Hepatocyte (in vitro differentiated cells): Measurements from ENCODE around the gene CCDC9B. TPM values are rescaled to one million over a fixed set of nuclear protein-coding genes. Genes with fewer than 3 reads are reported as not detected.

Source experiments
- DNase-seq: peaks from one replicate; pipeline ENCODE4 v3.0.0-alpha.2; 2016; ENCODE audit warnings: low spot score
- H2AFZ ChIP-seq: fragments of 200-600 bp; sonication (generic); 2 replicates; pipeline ENCODE4 v1.6.0; 2016; ENCODE audit warnings: antibody characterized with exemption, mild to moderate bottlenecking
- H3K27ac ChIP-seq: fragments of 200-600 bp; sonication (generic); 2 replicates; pipeline ENCODE4 v1.5.1; 2016; ENCODE audit warnings: mild to moderate bottlenecking
- H3K27me3 ChIP-seq: fragments of 200-600 bp; sonication (generic); 2 replicates; pipeline ENCODE4 v1.6.1; 2016
- H3K36me3 ChIP-seq: fragments of 200-600 bp; sonication (generic); replicated peaks from 2 replicates; pipeline ENCODE4 v1.5.1; 2016; ENCODE audit warnings: low read depth; ENCODE audit not compliant: insufficient read depth
- H3K4me1 ChIP-seq: fragments of 200-600 bp; sonication (generic); 2 replicates; pipeline ENCODE4 v1.5.1; 2016; ENCODE audit warnings: mild to moderate bottlenecking, moderate library complexity; ENCODE audit not compliant: insufficient read depth
- H3K4me2 ChIP-seq: fragments of 200-600 bp; sonication (generic); 2 replicates; pipeline ENCODE4 v1.6.0; 2016
- H3K4me3 ChIP-seq: fragments of 200-600 bp; sonication (generic); 2 replicates; pipeline ENCODE4 v1.5.1; 2016; ENCODE audit warnings: mild to moderate bottlenecking
- H3K79me2 ChIP-seq: fragments of 200-600 bp; sonication (generic); 2 replicates; pipeline ENCODE4 v1.6.0; 2017; ENCODE audit warnings: mild to moderate bottlenecking
- H3K9me2 ChIP-seq: fragments of 200-600 bp; sonication (generic); replicated peaks from 2 replicates; pipeline ENCODE4 v1.6.0; 2017; ENCODE audit warnings: mild to moderate bottlenecking; ENCODE audit not compliant: insufficient read depth
- H3K9me3 ChIP-seq: fragments of 200-600 bp; sonication (generic); 2 replicates; pipeline ENCODE4 v1.5.1; 2016; ENCODE audit warnings: low read depth, mild to moderate bottlenecking
- H4K20me1 ChIP-seq: fragments of 200-600 bp; sonication (generic); 2 replicates; pipeline ENCODE4 v1.6.0; 2016; ENCODE audit warnings: mild to moderate bottlenecking; ENCODE audit not compliant: insufficient read depth, poor library complexity, severe bottlenecking
- CTCF ChIP-seq: fragments of 200-600 bp; sonication (generic); IDR thresholded peaks from 2 replicates; pipeline ENCODE4 v1.5.1; 2016; ENCODE audit warnings: antibody characterized with exemption, mild to moderate bottlenecking; ENCODE audit not compliant: poor library complexity
- EZH2 ChIP-seq: fragments of 200-600 bp; sonication (generic); IDR thresholded peaks from 2 replicates; pipeline ENCODE4 v1.6.1; 2016; ENCODE audit warnings: antibody characterized with exemption, mild to moderate bottlenecking, borderline replicate concordance
- EZH2phosphoT487 ChIP-seq: fragments of 200-600 bp; sonication (generic); IDR thresholded peaks from one replicate; pipeline ENCODE4 v1.6.1; 2018; ENCODE audit warnings: antibody characterized with exemption, mild to moderate bottlenecking, low read depth, moderate library complexity; ENCODE audit not compliant: unreplicated experiment, severe bottlenecking
- WGBS: methylation state at CpG from one replicate; pipeline ENCODE4 v1.1.6; 2016; ENCODE audit warnings: low lambda C conversion rate; ENCODE audit errors: missing lambda C conversion rate; 5-methylcytosine and 5-hydroxymethylcytosine counted together
- polyA plus RNA-seq: library from polyadenylated mRNA; unstranded; fragments of >200 nt; fragmentation: Nextera tagmentation; extraction: Ambion mirVana; gene quantifications from 2 replicates; pipeline ENCODE4 v1.2.1, GENCODE V29; 2016
- total RNA-seq: library from RNA; depleted of rRNA; stranded (reverse); fragments of >200 nt; gene quantifications from 2 replicates; pipeline ENCODE4 v1.2.3, GENCODE V29; 2014

CCDC9B gene
- total and polyA plus RNA-seq, 2 experiments from 2014 or later, result 4.0 to 7.6 TPM

GRCh38 chr15:40283615-40284300, 57.0 kb downstream of the CCDC9B start:
- Histone ChIP-seq H3K9me3 (no peaks in the 10 kb centered on the region), H3K9me2 (no peaks in the 10 kb centered on the region), H3K4me3 (no peak overlapping the region), H4K20me1 (no peaks in the 10 kb centered on the region), H2AFZ (no peak overlapping the region), H3K27ac (no peak overlapping the region), H3K4me2 (peak overlapping the region; percentile 96), H3K79me2 (no peaks in the 10 kb centered on the region), H3K36me3 (no peaks in the 10 kb centered on the region), H3K27me3 (peaks cover 61% of the 10 kb centered on the region), H3K4me1 (peaks cover 36% of the 10 kb centered on the region)
- no peak for DNase-seq
- no peak for TF ChIP-seq EZH2phosphoT487
- no peak for TF ChIP-seq CTCF
- TF ChIP-seq EZH2, result peak; percentile 38
- WGBS, result 29% methylated on average over 31 of the region's 33 CpGs

GRCh38 chr15:40282869-40283614, 57.7 kb downstream of the CCDC9B start, which contains the start of gene ANKRD63:
TSS of gene ANKRD63 (minus strand) at chr15:40283064. CDS start at chr15:40282586, 478 bp downstream.
- Histone ChIP-seq H3K4me2 (peak within 1 kb of the TSS; percentile 96), H4K20me1 (no peaks in the 10 kb centered on the region), H3K27me3 (peaks cover 61% of the 10 kb centered on the region), H3K4me3 (no peak within 1 kb of the TSS), H3K9me2 (no peaks in the 10 kb centered on the region), H2AFZ (peak within 1 kb of the TSS; percentile 78), H3K27ac (no peak within 1 kb of the TSS), H3K79me2 (no peaks in the 10 kb centered on the region), H3K4me1 (peaks cover 36% of the 10 kb centered on the region), H3K36me3 (no peaks in the 10 kb centered on the region), H3K9me3 (no peaks in the 10 kb centered on the region)
- no peak for DNase-seq
- 3% methylated on average over 55 of the region's 76 CpGs for WGBS
- no peak for TF ChIP-seq EZH2phosphoT487
- no peak for TF ChIP-seq CTCF
- TF ChIP-seq EZH2, result peak; percentile 82

GRCh38 chr15:40282147-40282868, 58.4 kb downstream of the CCDC9B start:
- Histone ChIP-seq H3K27ac (no peak overlapping the region), H4K20me1 (no peaks in the 10 kb centered on the region), H3K9me3 (no peaks in the 10 kb centered on the region), H2AFZ (peak overlapping the region; percentile 78), H3K27me3 (peaks cover 62% of the 10 kb centered on the region), H3K4me3 (no peak overlapping the region), H3K4me1 (peaks cover 36% of the 10 kb centered on the region), H3K9me2 (no peaks in the 10 kb centered on the region), H3K79me2 (no peaks in the 10 kb centered on the region), H3K4me2 (peak overlapping the region; percentile 96), H3K36me3 (no peaks in the 10 kb centered on the region)
- DNase-seq, result peak; percentile 54
- WGBS, result 1% methylated on average over 78 of the region's 92 CpGs
- peak; percentile 53 for TF ChIP-seq EZH2
- peak; percentile 34 for TF ChIP-seq CTCF
- TF ChIP-seq EZH2phosphoT487, result peak; percentile 51
